Esophagus muscularis mucosa (tissue), 4 donors: Measurements from ENCODE around the gene MSI2.

Experiments used
- EP300 ChIP-seq: sonication (generic); formaldehyde crosslinking; IDR thresholded peaks from one replicate; pipeline ENCODE4 v1.6.1; 2017; ENCODE audit warnings: antibody characterized with exemption
- POLR2A ChIP-seq: fragments of 450-650 bp; IDR thresholded peaks from one replicate; pipeline ENCODE4 v1.6.1; 2017; ENCODE audit warnings: antibody characterized with exemption, moderate library complexity, mild to moderate bottlenecking, low read depth
- TF ChIP-seq, protein P1 (sequence below), 3 experiments: fragments of 200-600 bp in 2 of 3; fragments of 450-650 bp in 1 of 3; sonication (generic) in 2 of 3; IDR thresholded peaks; one replicate each; pipeline ENCODE4 v1.5.1; 2017 to 2019; ENCODE audit warnings: antibody characterized with exemption in 3 of 3, mild to moderate bottlenecking in 2 of 3, moderate library complexity in 1 of 3

DNA sequence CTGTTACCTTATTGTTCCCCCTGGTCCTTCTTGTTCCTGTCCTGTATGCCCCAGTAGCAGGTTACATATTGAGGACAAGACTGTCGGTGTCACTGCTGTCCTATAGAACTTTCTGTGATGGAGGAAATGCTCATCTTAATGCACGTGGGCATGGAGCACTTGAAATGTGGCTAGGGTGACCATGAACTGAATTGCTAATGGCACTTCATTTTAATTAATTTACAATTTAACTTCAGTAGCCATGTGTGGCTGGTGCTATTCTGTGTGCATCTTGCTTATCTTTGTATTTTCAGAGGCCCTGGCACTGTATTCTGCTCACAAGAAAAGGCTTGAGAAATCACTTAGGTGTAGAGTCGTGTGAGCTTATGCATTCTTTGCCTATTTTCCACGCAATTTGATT lies 125.2 kb downstream of the MSI2 start:
- TF ChIP-seq, protein P1, sequence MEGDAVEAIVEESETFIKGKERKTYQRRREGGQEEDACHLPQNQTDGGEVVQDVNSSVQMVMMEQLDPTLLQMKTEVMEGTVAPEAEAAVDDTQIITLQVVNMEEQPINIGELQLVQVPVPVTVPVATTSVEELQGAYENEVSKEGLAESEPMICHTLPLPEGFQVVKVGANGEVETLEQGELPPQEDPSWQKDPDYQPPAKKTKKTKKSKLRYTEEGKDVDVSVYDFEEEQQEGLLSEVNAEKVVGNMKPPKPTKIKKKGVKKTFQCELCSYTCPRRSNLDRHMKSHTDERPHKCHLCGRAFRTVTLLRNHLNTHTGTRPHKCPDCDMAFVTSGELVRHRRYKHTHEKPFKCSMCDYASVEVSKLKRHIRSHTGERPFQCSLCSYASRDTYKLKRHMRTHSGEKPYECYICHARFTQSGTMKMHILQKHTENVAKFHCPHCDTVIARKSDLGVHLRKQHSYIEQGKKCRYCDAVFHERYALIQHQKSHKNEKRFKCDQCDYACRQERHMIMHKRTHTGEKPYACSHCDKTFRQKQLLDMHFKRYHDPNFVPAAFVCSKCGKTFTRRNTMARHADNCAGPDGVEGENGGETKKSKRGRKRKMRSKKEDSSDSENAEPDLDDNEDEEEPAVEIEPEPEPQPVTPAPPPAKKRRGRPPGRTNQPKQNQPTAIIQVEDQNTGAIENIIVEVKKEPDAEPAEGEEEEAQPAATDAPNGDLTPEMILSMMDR (IDR thresholded peaks at IDR 0.05): no peak
- TF ChIP-seq POLR2A: no peak
- no peak for TF ChIP-seq EP300
